ENCODE measurements around the gene ATP5PF.
"Not testable (repeated sequence)": the region's sequence is repeated elsewhere in the genome, so short reads cannot be mapped to it uniquely, and the experiment has no call there.

ATP5PF gene

GRCh38 chr21:25722631-25723030 lies 12.1 kb downstream of the ATP5PF start:
- DNase-seq (ENCODE audit: low read depth): no peak

- no peak for DNase-seq (ENCODE audit: low read depth)
Measured at GRCh38 chr21:25721987-25722386, 12.7 kb downstream of the ATP5PF start.

- no peak for DNase-seq (ENCODE audit: low read depth)
Measured at GRCh38 chr21:25717491-25718147, 17.1 kb downstream of the ATP5PF start.

DNA sequence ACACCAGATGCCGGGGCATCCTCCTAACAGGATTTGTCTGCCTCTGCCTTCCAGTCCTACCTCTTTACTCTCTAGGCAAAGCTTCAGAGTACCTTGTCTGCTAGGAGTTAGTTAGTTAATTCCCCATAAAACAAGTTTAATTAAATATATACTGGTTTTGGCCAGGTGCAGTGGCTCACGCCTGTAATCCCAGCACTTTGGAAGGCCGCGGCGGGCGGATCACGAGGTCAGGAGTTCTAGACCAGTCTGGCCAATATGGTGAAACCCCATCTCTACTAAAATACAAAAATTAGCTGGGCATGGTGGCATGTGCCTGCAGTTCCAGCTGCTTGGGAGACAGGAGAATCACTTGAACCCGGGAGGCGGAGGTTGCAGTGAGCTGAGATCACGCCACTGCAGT lies 20.6 kb downstream of the ATP5PF start:
- DNase-seq (ENCODE audit: low read depth): not testable (repeated sequence)

DNA sequence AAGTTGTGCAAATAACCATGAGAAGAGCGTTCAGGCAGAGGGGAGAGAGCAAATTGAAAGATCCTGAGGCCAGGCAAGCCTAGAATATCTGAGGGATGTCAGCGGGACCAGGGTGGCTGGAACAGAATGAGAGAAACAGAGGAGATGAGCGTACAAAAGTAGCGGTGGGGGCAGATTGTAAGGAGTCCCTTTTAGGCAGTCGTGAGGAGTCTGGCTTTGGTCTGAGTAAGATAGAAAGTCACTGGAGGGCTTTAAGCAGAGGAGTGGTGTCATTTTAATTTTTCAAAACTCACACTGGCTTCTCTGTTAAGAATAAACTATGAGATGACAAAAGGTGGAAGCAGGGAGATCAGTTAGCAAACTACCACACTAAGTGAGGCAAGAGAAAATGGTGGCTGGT lies 24.2 kb downstream of the ATP5PF start:
- DNase-seq (ENCODE audit: low read depth): no peak

DNA sequence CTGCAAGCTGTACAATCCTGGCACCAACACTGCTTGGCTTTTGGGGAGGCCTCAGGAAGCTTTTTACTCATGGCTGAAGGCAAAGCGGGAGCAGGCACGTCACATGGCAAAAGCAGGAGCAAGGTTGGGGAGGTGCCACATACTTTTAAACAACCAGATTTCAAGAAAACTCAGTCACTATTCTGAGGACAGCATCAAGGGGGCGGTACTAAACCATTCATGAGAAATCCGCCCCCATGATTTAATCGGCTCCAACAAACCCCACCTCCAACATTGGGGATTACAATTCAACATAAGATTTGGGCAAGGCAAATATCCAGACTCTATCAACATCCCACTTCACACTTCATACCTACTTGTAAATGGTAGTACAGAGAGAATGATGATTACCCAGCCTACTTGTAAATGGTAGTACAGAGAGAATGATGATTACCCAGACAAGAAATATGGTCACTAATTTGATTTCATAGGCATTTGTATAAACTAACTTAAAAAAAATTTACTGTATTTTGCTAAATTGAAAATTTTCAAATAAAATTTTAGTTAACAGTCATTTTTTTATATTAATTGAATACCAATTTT lies 24.9 kb downstream of the ATP5PF start:
- DNase-seq (ENCODE audit: low read depth): no peak

DNA sequence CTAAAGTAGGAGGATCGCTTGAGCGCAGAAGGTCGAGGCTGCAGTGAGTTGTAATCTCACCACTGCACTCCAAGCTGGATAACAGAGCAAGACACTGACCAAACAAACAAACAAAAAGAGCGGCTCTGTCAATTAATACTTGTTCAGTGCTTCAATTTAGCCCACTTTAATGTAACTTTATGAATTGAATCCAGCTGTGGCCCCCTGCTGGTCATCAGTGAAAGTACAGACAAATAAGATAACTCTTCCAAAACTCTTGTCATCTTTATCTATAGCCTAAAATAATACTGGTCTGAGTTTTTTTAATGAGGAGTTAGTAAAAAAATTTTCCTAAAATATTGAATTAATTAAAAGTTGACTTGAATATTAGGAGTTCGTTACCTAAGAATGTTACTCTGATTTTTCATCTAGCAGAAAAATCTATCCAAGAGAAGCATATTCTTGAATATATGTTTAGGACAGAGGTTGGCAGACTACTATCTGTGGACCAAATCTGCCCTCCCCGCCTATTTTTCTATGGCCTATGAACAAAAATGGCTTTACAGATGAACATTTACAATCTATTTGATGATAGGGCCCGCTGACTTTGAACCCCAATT lies 26.1 kb downstream of the ATP5PF start:
- no peak for DNase-seq (ENCODE audit: low read depth)

DNA sequence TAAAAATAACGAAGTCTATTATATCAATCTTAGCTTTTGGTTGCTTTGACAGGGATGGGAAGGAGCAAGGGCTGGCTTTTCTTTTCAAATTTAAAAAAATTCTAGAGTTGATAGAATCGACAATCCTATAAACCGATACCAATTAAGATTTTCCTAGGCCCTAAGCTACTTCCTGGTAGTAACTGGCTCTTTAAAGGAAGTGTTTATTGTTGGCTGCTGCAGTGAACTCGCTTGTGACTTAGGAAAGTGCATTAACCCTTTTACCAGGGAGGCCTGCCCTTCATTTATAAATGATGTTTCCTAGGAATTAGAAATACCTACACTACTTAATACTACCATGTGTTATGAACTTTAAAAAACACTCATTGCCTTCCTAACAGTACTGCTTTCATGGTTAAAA lies 33.2 kb downstream of the ATP5PF start:
- no peak for DNase-seq (ENCODE audit: low read depth)

GRCh38 chr21:25700741-25701140 lies 34.0 kb downstream of the ATP5PF start:
- DNase-seq (ENCODE audit: low read depth): no peak

- DNase-seq (ENCODE audit: low read depth): not testable (repeated sequence)
Measured at GRCh38 chr21:25695461-25695860, 39.2 kb downstream of the ATP5PF start.

DNA sequence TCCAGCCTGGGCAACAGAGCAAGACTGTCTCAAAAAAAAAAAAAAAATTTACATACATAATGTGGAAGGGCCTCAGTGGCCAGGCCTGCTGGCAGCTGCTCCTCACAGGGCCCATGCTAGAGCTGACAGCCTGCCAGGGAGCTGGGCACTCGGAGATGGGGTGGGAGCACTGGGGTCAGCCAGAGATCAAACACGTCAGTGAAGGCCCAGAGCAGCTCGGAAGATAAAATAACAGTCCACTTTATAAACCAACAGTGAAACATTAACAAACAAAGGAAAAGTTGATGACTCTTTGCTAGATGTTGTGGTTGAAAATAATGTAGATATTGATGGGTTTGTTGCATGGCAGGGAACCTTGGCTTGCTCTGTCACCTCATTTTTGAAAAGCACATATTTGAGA lies 42.7 kb downstream of the ATP5PF start:
- no peak for DNase-seq (ENCODE audit: low read depth)

- DNase-seq (ENCODE audit: low read depth): no peak
Measured at GRCh38 chr21:25689226-25689625, 45.5 kb downstream of the ATP5PF start.

GRCh38 chr21:25688275-25689155 lies 46.2 kb downstream of the ATP5PF start:
- DNase-seq (ENCODE audit: low read depth): no peak

- DNase-seq (ENCODE audit: low read depth): no peak
Measured at GRCh38 chr21:25687787-25688186, 46.9 kb downstream of the ATP5PF start.

GRCh38 chr21:25682382-25682781 lies 52.3 kb downstream of the ATP5PF start:
- no peak for DNase-seq (ENCODE audit: low read depth)

DNA sequence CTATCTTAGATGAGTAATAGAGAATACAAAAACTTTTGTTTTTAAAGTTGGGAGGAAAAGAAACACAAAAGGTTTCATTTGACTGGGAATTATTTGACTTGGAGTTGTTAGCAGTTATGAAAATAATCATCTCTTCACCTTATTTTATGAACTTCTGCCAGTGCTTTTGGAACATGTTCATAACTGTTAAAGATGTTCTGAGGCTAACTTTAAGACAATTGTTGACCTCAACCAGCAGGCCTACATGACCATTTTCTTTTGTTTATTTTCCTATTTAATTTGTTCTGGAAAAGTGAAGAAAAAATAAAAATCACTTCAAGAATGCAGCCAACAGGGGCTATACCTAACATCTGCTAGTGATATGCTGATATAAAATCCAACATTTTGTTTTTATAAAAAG lies 58.3 kb downstream of the ATP5PF start:
- no peak for DNase-seq (ENCODE audit: low read depth)
